HT1080 (cell line): ENCODE data around the gene OFD1. TPM values are rescaled to one million over a fixed set of nuclear protein-coding genes. Genes with fewer than 3 reads are reported as not detected.

Source experiments
- DNase-seq: peaks from one replicate; pipeline ENCODE4 v3.0.0-alpha.2; 2015; ENCODE audit warnings: low read depth
- polyA plus RNA-seq, 2 experiments: library from polyadenylated mRNA; depleted of rRNA; stranded (reverse); fragments of >200 nt; gene quantifications; 2 replicates each; pipeline ENCODE4 v1.2.3, GENCODE V29; 2015
- total RNA-seq: library from RNA; depleted of rRNA; stranded (reverse); fragments of >200 nt; shearing (Covaris generic); gene quantifications from 2 replicates; pipeline ENCODE4 v1.2.3, GENCODE V29; 2014; rRNA removed

Gene OFD1
- 5.6 and 5.9 TPM in 2 replicates for total RNA-seq
- polyA plus RNA-seq (2015; cell fraction: cytosol; rRNA removed), result 3.0 and 5.3 TPM in 2 replicates
- 23.7 and 26.0 TPM in 2 replicates for polyA plus RNA-seq (2015; cell fraction: nucleus; rRNA removed)

DNA sequence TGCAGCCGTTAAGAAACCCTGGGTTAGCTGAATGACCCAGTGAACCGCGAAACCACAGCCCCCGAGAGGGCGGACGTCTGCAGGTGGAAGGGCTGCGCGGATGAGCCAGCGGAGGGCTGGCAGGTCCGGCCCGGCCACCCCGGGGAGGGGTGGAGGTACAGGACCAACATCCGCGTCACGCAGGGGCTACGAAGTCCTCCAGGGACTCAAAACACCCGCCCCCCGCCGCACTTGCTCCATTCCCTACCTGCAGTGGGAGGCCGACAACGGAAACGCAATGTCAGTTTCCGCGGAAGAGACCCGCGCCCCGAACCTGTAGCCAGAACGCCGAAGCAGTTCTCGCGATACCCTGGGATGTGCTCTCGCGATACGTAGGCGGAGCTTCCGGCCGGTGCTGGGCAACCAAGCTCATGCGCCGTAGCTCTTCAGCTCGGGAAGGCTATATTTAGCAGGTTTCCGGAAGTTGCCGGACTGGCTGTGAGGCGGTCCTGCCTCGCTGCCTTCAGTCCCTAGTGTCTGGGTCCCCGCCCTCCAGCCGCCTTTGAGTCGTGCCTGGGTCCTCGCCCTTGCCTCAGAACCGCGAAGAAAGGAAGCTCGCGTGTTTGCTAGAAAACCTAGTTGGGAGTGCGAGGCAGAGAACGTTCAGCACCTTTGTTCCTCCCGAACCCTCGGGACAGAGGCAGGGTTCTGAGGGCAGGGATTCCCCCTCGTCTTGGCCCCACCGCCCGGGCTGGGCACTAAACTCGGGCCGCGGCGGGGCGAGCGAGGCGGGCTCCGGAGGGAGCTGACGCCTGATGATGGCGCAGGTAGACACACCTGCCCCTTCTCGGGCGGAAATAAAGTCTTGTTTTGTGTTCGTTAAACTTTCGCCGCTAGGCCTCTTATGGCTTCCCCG is at the start of gene OFD1, which contains the start of gene TRAPPC2:
OFD1 (plus strand) TSS at position 471 of the 895 bp plus-strand sequence; CDS start at position 795, 324 bp downstream.
TRAPPC2 (minus strand) TSS at position 343 of the 895 bp plus-strand sequence. CDS start 14,657 bp downstream, outside the sequence.
- peak; percentile 91 for DNase-seq

DNA sequence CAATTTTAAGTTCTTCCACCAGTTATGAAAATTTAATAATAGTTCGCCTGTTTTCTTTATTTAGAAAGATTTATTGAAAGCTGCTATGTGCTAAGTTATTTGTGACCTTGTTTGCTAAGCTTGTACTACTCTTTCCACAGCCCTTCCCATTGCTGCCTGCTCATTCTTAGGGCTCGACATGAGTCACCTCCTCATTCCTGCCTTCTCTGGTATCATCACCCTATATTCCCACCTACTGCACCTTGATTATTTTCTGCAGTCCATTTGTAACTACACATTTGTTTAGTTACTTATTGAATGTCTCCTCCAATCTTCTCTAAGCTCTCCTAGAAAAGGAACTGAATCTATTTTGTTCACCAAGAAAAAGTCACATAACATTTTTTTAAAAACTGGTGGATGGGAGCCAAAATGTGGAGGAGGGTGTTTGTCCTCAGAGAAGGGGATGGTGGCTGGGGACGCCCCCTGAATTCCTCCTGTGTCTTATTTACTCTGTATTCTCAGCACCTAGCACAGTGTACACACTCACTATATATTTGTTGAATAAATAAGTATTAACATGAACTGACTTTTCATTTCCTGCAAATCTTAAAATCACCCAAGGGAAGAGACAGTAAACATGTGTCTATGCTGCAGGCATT is 49.3 kb upstream of the OFD1 start:
- DNase-seq, result peak; percentile 48

- no peak for DNase-seq
These were observed 47.3 kb upstream of the OFD1 start for GRCh38 chrX:13687203-13687602.

GRCh38 chrX:13688384-13688957 is 46.1 kb upstream of the OFD1 start:
- no peak for DNase-seq

DNA sequence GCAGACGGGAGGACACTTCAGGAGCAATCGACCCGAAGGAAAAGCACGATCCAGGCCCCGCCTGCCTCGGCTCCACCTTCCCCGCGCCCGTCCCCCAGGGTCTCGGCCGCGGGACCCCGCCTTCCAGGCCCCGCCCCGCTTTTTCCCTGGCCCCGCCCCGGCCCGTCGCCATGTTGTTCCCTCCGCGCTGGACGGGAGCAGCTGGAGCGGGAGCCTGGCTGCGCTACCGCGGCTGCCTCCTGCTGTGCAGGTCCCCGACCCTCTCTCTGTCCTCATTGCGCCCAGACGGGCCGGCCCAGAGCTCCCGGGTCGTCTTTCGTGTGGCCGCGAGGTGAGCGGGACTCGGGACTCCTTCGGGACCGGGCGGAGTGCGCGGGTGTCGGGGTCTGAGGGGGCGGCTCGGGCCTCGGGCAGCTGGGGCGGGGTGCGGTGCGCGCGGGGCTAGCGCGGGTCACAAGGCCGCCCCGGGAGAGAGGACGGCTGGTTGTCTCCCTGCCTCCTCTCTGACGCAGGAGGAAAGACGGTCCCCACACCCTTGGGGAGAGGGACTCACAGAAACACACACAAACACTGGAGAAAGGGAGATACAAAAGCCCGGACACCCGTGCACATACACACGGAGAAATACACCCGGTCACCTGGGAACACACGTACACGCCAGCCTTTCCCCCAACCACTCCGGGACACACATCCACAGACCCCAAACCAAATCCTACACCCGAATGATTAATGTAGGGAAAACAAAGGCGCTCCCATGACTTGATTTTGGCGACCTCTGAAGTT is 45.4 kb upstream of the OFD1 start, which contains the start of gene RAB9A:
RAB9A (plus strand) TSS at position 171 of the 783 bp plus-strand sequence. CDS start 19,619 bp downstream, outside the sequence.
- peak; percentile 50 for DNase-seq

DNA sequence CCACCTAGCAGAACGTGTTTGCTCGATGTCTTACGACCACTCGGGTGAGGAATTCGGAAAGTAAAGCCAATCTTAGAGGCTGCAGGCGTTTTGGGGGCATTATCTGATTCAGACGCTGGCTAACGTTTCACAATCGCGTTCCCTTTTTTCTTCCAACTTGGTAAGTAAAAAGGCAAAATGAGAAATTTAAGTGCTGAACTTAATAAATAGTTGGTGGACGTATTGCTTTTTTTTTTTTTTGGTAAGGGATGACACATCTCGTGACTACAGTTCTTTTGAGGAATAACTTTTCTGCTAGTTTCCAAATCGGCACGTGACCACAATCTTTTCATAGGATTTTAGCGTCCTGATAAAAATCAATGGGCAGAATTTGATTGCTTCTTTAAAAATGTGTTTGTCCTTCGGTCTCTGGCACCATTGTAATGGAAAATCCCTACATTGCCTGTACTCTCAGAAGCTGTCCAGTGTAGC is 44.8 kb upstream of the OFD1 start:
- DNase-seq, result peak; percentile 22

- DNase-seq, result no peak
These were observed 43.7 kb upstream of the OFD1 start for GRCh38 chrX:13690836-13691235.

DNA sequence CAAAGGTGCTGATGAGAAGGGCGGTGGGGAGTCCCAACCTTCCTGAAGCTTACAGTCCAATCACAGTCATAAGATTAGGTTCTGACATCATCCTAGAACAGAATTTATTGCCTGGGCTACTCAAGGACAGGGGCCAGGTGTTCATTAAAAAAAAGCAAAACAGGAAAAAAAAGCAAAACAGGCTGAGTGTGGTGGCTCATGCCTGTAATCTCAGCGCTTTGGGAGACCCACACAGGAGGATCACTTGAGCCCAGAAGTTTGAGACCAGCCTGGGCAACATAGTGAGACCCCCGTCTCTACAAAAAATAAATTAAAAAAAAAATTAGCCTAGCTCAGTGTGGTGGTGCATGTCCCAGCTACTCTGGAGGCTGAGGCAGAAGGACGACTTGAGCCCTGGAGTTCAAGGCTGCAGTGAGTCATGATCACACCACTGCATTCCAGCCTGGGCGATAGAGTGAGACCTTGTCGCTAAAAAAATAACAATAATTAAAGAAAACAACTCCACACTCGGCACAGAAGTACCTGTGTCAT is 42.6 kb upstream of the OFD1 start:
- DNase-seq, result peak; percentile 7

GRCh38 chrX:13692771-13693231 is 41.7 kb upstream of the OFD1 start:
- no peak for DNase-seq

- no peak for DNase-seq
These were observed 41.1 kb upstream of the OFD1 start for GRCh38 chrX:13693341-13693961.

DNA sequence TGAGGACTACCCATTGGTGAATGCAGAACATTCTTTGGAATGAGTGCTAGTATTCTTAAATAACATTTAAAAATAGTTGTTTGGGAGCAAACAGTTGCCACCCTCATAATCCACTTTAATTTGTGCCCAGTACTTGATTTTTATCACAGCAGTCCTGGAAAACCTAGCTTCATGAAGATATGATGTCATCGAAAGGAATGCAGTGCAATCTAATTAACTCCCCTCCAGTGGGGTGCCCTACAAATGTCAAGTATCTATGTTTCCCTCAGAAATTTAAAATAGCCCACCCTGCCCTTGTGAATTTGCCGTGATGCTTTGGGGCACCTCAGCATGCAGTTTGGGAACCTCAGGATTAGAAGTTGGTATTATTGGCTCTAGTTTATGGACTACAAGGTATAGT is 40.2 kb upstream of the OFD1 start:
- DNase-seq, result no peak

DNA sequence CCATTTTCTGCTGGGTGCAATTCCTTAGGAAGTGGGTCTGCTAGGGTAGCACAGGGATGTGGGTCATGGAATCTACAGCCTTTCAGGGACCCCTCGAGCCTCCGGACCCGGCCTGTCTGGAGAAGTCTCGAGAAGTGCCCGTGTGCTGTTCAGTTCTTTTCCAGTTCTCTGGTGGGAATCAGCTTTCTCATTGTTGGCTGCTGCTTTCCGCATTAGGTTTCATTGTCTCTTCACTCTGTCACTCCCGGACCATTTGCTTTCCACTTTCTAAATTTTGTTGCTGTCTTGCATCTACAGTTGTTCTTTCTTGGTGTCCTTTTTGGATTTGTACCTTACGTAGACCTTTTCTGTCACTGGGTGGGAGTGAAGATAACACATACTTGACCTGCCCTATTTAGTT is 39.6 kb upstream of the OFD1 start:
- no peak for DNase-seq

- no peak for DNase-seq
These were observed 38.9 kb upstream of the OFD1 start for GRCh38 chrX:13695601-13696115.

DNA sequence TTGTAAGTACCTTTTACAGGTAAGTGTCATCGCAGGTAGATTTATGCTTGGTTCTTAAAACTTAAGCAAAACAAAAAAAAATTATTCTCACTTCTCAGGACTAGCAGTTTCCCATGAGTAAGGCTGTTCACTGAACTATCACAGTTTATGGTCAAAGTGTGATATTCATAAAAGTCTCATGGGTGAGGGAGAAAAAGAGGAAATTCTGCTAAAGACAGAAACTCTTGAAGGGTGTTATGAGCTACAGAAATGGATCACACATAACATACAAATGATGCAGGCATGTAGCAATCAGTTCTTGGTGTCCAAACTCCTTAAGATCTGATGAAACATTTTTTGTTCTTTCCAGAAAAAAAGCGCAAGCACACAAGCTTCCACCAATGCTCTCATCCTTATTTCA is 37.1 kb upstream of the OFD1 start:
- DNase-seq, result no peak

DNA sequence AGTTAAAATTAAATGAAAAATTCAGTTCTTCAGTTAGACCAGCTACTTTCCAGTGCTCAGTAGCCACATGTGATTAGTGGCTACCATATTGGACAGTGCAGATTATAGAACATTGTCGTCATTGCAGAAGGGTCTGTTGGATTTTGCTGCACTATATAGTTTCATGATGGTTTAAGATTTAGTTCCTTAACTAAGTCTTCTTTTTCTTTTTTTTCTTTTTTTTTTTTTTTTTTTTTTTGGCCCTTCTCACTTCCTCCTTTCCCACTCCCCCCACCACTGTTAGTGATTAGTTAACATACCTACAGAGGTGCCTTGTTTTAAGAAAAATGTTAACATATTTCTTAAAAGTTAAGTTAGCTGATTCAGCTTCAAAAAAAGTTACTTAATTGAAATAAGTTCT is 36.6 kb upstream of the OFD1 start:
- DNase-seq, result no peak

- DNase-seq, result no peak
These were observed 36.1 kb upstream of the OFD1 start for GRCh38 chrX:13698432-13698831.

DNA sequence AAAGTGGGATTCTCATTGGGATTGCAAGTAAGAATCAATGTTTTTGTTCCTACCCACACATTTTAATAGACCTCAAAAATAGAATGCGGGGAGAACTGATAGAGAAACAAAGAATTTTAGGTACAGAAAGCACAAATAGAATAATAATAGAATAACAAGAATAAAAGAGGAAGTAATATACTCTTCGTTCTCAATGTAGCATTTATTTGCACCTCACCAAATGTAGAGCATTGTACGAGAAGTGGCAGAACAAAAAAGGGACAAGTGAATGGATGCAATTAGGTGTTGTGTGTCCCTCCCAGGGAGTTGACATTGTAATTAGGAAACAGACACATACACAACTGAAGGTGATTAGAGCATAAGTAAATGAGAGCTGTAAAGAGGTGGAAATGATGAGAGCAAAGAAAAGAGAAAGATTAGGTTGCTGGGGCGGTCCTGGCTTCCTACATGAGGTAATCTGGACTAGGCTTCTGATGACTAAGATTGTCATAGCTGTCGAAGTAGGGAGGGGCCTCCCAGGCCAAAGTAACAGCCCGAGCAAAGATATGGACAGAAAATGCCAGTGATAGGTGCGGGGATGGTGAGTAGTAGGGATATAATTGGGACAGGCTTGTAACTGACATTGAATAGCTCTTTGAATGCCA is 35.2 kb upstream of the OFD1 start:
- DNase-seq, result peak; percentile 20

- no peak for DNase-seq
These were observed 34.2 kb upstream of the OFD1 start for GRCh38 chrX:13700380-13700779.

- no peak for DNase-seq
These were observed 32.3 kb upstream of the OFD1 start for GRCh38 chrX:13702111-13702789.
